SK-N-SH (cell line): ENCODE data around the gene LIMA1. TPM values are rescaled to one million over a fixed set of nuclear protein-coding genes. Genes with fewer than 3 reads are reported as not detected.

Experiments used
- CTCF ChIA-PET: fragments of 300-600, 350-600 bp; formaldehyde crosslinking; extraction: SDS; loops from one replicate; lab custom pipeline; 2021; lab: Yijun Ruan, JAX
- POLR2A ChIA-PET: fragments of 350-600 bp; sonication (Branson Sonifier 250); formaldehyde crosslinking; extraction: SDS; loops from one replicate; lab custom pipeline; 2020; ENCODE audit warnings: antibody characterized with exemption, inconsistent platforms; lab: Yijun Ruan, JAX
- DNase-seq: peaks from one replicate; pipeline ENCODE4 v3.0.0; 2012
- H2AFZ ChIP-seq: fragments of 200-600 bp; sonication (generic); 2 replicates; pipeline ENCODE4 v1.8.1; 2016; ENCODE audit warnings: antibody characterized with exemption, mild to moderate bottlenecking, low read depth
- H3F3A ChIP-seq: fragments of 200-600 bp; sonication (generic); replicated peaks from 2 replicates; pipeline ENCODE3; 2016; ENCODE audit warnings: antibody characterized with exemption, mild to moderate bottlenecking; ENCODE audit not compliant: insufficient read depth
- H3K27ac ChIP-seq, 2 experiments: fragments of 200-500 bp in 1 of 2; fragments of 200-600 bp in 1 of 2; sonication (Bioruptor generic) in 1 of 2; sonication (generic), shearing (Covaris generic) in 1 of 2; 2 replicates each; pipeline versions ENCODE4 v1.5.1 to v1.6.1; 2014 to 2016; ENCODE audit warnings: low read depth in 2 of 2, inconsistent platforms in 1 of 2, low read length in 1 of 2, mild to moderate bottlenecking in 1 of 2, mixed read lengths in 1 of 2
- H3K27me3 ChIP-seq: fragments of 200-600 bp; sonication (generic), shearing (Covaris generic); 2 replicates; pipeline ENCODE4 v1.6.1; 2016; ENCODE audit warnings: mixed run types; ENCODE audit not compliant: insufficient read depth
- H3K36me3 ChIP-seq, 2 experiments: fragments of 200-500 bp in 1 of 2; fragments of 200-600 bp in 1 of 2; sonication (Bioruptor generic) in 1 of 2; sonication (generic) in 1 of 2; replicated peaks in 1 of 2; 2 replicates each; pipeline versions ENCODE3 to v1.5.1; 2014 to 2016; ENCODE audit warnings: low read length in 1 of 2, mild to moderate bottlenecking in 1 of 2; ENCODE audit not compliant: insufficient read depth in 2 of 2, control insufficient read depth in 1 of 2
- H3K4me1 ChIP-seq, 2 experiments: fragments of 200-500 bp in 1 of 2; fragments of 200-600 bp in 1 of 2; sonication (Bioruptor generic) in 1 of 2; sonication (generic), shearing (Covaris generic) in 1 of 2; 2 replicates each; pipeline versions ENCODE4 v1.5.1 to v1.6.1; 2014 to 2016; ENCODE audit warnings: low read depth in 1 of 2, low read length in 1 of 2, mixed run types in 1 of 2; ENCODE audit not compliant: insufficient read depth in 2 of 2, control insufficient read depth in 1 of 2
- H3K4me2 ChIP-seq: fragments of 200-600 bp; sonication (generic), shearing (Covaris generic); 2 replicates; pipeline ENCODE4 v1.6.1; 2017; ENCODE audit warnings: mixed run types
- H3K4me3 ChIP-seq, 2 experiments: fragments of 200-500 bp in 1 of 2; fragments of 200-600 bp in 1 of 2; sonication (Bioruptor generic) in 1 of 2; sonication (generic), shearing (Covaris generic) in 1 of 2; 2 replicates each; pipeline versions ENCODE4 v1.5.1 to v1.8.1; 2014 to 2016; ENCODE audit warnings: low read depth in 2 of 2, inconsistent platforms in 1 of 2, low read length in 1 of 2, mild to moderate bottlenecking in 1 of 2, mixed read lengths in 1 of 2, moderate library complexity in 1 of 2
- H3K79me2 ChIP-seq: fragments of 200-600 bp; sonication (generic); 2 replicates; pipeline ENCODE4 v1.8.1; 2017; ENCODE audit warnings: mild to moderate bottlenecking; ENCODE audit not compliant: insufficient read depth
- H3K9ac ChIP-seq: fragments of 200-600 bp; sonication (generic); 2 replicates; pipeline ENCODE4 v1.6.1; 2017; ENCODE audit warnings: mixed run types
- H3K9me2 ChIP-seq: fragments of 200-600 bp; sonication (generic); 2 replicates; pipeline ENCODE4 v1.6.1; 2017; ENCODE audit warnings: mixed run types
- H3K9me3 ChIP-seq: fragments of 200-600 bp; sonication (generic); 2 replicates; pipeline ENCODE4 v1.6.1; 2017; ENCODE audit warnings: mixed run types, mild to moderate bottlenecking, moderate library complexity
- H4K20me1 ChIP-seq: fragments of 200-600 bp; sonication (generic); 2 replicates; pipeline ENCODE4 v1.6.1; 2017; ENCODE audit warnings: mild to moderate bottlenecking, mixed run types; ENCODE audit not compliant: insufficient read depth
- CHD2 ChIP-seq: fragments of 150-350 bp; IDR thresholded peaks from 2 replicates; pipeline ENCODE4 v1.6.1; 2018; ENCODE audit warnings: low read length; ENCODE audit not compliant: partially characterized antibody
- CTCF ChIP-seq: fragments of 200-600 bp; sonication (generic); IDR thresholded peaks from 2 replicates; pipeline ENCODE4 v1.6.1; 2017; ENCODE audit warnings: antibody characterized with exemption, mild to moderate bottlenecking, moderate library complexity
- ELF1 ChIP-seq: IDR thresholded peaks from 2 replicates; pipeline ENCODE4 v1.4.0; 2012
- EP300 ChIP-seq, 2 experiments: IDR thresholded peaks; 2 replicates each; pipeline versions ENCODE4 v1.4.0 to v1.6.1; 2012; ENCODE audit warnings: borderline replicate concordance in 1 of 2, low read depth in 1 of 2, low read length in 1 of 2
- FOXM1 ChIP-seq: IDR thresholded peaks from 2 replicates; pipeline ENCODE4 v1.4.0; 2012; ENCODE audit warnings: low read depth, mild to moderate bottlenecking
- GABPA ChIP-seq: IDR thresholded peaks from 2 replicates; pipeline ENCODE4 v1.4.0; 2012; ENCODE audit warnings: low read depth, mild to moderate bottlenecking
- GATA2 ChIP-seq: sonication (generic); formaldehyde crosslinking; IDR thresholded peaks from 2 replicates; pipeline ENCODE4 v1.5.0; 2020; ENCODE audit warnings: mild to moderate bottlenecking, missing genetic modification reagents
- MEF2A ChIP-seq: IDR thresholded peaks from 2 replicates; pipeline ENCODE4 v1.4.0; 2012; ENCODE audit warnings: low read depth, borderline replicate concordance
- RAD21 ChIP-seq: IDR thresholded peaks from 2 replicates; pipeline ENCODE4 v1.6.1; 2012; ENCODE audit warnings: mild to moderate bottlenecking, low read length
- RFX5 ChIP-seq: IDR thresholded peaks from 2 replicates; pipeline ENCODE4 v1.6.1; 2012; ENCODE audit warnings: mild to moderate bottlenecking, improper control_type of control experiment, low read length
- SIN3A ChIP-seq: IDR thresholded peaks from 2 replicates; pipeline ENCODE4 v1.6.1; 2012; ENCODE audit warnings: low read depth, mild to moderate bottlenecking, low read length, moderate library complexity, borderline replicate concordance
- TEAD4 ChIP-seq: IDR thresholded peaks from 2 replicates; pipeline ENCODE4 v1.4.0; 2012; ENCODE audit warnings: mild to moderate bottlenecking, borderline replicate concordance; ENCODE audit not compliant: insufficient read depth
- USF1 ChIP-seq: IDR thresholded peaks from 2 replicates; pipeline ENCODE4 v1.4.0; 2012; ENCODE audit warnings: low read depth, borderline replicate concordance
- YY1 ChIP-seq: IDR thresholded peaks from 2 replicates; pipeline ENCODE4 v1.4.0; 2012; ENCODE audit warnings: low read depth, mild to moderate bottlenecking
- WGBS: methylation state at CpG from one replicate; pipeline ENCODE4 v1.1.6; 2017; ENCODE audit warnings: low lambda C conversion rate; 5-methylcytosine and 5-hydroxymethylcytosine counted together
- polyA plus RNA-seq, 3 experiments: library from polyadenylated mRNA; depleted of rRNA; stranded (reverse); fragments of >200 nt; gene quantifications; 2 replicates each; pipeline ENCODE4 v1.2.3, GENCODE V29; 2012
- TF ChIP-seq, protein P1 (sequence below): fragments of 150-350 bp; IDR thresholded peaks from 2 replicates; pipeline ENCODE4 v1.6.1; 2017; ENCODE audit warnings: antibody characterized with exemption, low read length, low read depth, borderline replicate concordance
- TF ChIP-seq, protein P2 (sequence below): IDR thresholded peaks from 2 replicates; pipeline ENCODE4 v1.4.0; 2012; ENCODE audit warnings: low read depth

LIMA1 gene
- polyA plus RNA-seq, 1 of the 3 experiments (the other 2 are of a cell fraction) = 96.6 TPM

GRCh38 chr12:50268482-50268881 is 14.8 kb downstream of the LIMA1 start:
- no peaks in the 10 kb centered on the region for H3K9me2 ChIP-seq
- no peaks in the 10 kb centered on the region for H3K9me3 ChIP-seq
- H3K36me3 ChIP-seq = no peaks in the 10 kb centered on the region
- H4K20me1 ChIP-seq = no peaks in the 10 kb centered on the region
- no peak overlapping the region for H3K4me2 ChIP-seq
- POLR2A ChIA-PET = no interaction called here
- H3K9ac ChIP-seq = no peak overlapping the region
- no peaks in the 10 kb centered on the region for H3K27me3 ChIP-seq
- 100% methylated on average over 2 of the region's 2 CpGs for WGBS
- no peak overlapping the region for H3K27ac ChIP-seq
- peaks cover 0 to 3% of the 10 kb centered on the region in 2 experiments; a peak in 3 of 4 replicates for H3K4me1 ChIP-seq
- TF ChIP-seq GABPA = no peak
- no peak for TF ChIP-seq MEF2A
- TF ChIP-seq TEAD4 = no peak
- TF ChIP-seq GATA2 = no peak
- no peak for TF ChIP-seq RFX5
- no peak for TF ChIP-seq USF1
- TF ChIP-seq, protein P1, sequence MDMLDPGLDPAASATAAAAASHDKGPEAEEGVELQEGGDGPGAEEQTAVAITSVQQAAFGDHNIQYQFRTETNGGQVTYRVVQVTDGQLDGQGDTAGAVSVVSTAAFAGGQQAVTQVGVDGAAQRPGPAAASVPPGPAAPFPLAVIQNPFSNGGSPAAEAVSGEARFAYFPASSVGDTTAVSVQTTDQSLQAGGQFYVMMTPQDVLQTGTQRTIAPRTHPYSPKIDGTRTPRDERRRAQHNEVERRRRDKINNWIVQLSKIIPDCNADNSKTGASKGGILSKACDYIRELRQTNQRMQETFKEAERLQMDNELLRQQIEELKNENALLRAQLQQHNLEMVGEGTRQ = no peak
- TF ChIP-seq EP300 (IDR thresholded peaks at IDR 0.05; ENCODE audit: borderline replicate concordance in 1 of 2, low read depth in 1 of 2, low read length in 1 of 2) = no peak
- no peak for TF ChIP-seq CHD2
- TF ChIP-seq CTCF = no peak
- TF ChIP-seq YY1 = no peak
- TF ChIP-seq RAD21 = no peak
- TF ChIP-seq ELF1 = no peak
- TF ChIP-seq SIN3A = no peak
- no peak for TF ChIP-seq FOXM1
- TF ChIP-seq, protein P2, sequence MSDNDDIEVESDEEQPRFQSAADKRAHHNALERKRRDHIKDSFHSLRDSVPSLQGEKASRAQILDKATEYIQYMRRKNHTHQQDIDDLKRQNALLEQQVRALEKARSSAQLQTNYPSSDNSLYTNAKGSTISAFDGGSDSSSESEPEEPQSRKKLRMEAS = no peak
- no peaks in the 10 kb centered on the region for H3K79me2 ChIP-seq
- CTCF ChIA-PET = no interaction called here
- H3F3A ChIP-seq = peaks cover 9% of the 10 kb centered on the region
- H3K4me3 ChIP-seq = no peak overlapping the region
- no peak for DNase-seq
- H2AFZ ChIP-seq = no peak overlapping the region
